GM12878 (cell line): Measurements from ENCODE around the gene TTC39A. TPM values are rescaled to one million over a fixed set of nuclear protein-coding genes. Genes with fewer than 3 reads are reported as not detected.

ENCODE experiments used
- ATAC-seq: fragments of 200-7000 bp; cut with Tn5 transposase; 3 replicates; pipeline ENCODE4 v1.9.1; 2020; ENCODE audit warnings: mild to moderate bottlenecking, moderate library complexity
- BruUV-seq: library from RNA; stranded (reverse); fragments of 400-500 nt; replicated peaks from 2 replicates; lab custom pipeline; 2021; lab: Mats Ljungman, UMichigan
- CTCF ChIA-PET: fragments of 300-600 bp; sonication (Branson Sonifier 250); formaldehyde crosslinking; extraction: SDS; loops from one replicate; lab custom pipeline; 2021; ENCODE audit warnings: inconsistent platforms; lab: Yijun Ruan, JAX
- POLR2A ChIA-PET: fragments of 350-600 bp; formaldehyde crosslinking; extraction: SDS; loops from one replicate; lab custom pipeline; 2021; ENCODE audit warnings: inconsistent platforms; lab: Charles Lee
- RAD21 ChIA-PET: fragments of 300-600 bp; sonication (Branson Sonifier 250); formaldehyde crosslinking; loops from one replicate; lab custom pipeline; 2023; ENCODE audit warnings: antibody characterized with exemption; ENCODE audit not compliant: unreplicated experiment; lab: Charles Lee
- SMC1A ChIA-PET: fragments of 300-600 bp; sonication (Branson Sonifier 250); formaldehyde crosslinking; loops from one replicate; lab custom pipeline; 2023; ENCODE audit not compliant: unreplicated experiment, uncharacterized antibody; lab: Charles Lee
- DNase-seq: peaks from one replicate; pipeline ENCODE4 v3.0.0-alpha.2; 2011; ENCODE audit warnings: low read depth, low spot score
- FAIRE-seq: peaks from 3 replicates; lab custom pipeline; 2011; peaks lifted over from hg19 to GRCh38; lab: Jason Lieb, UNC
- H2AFZ ChIP-seq: 2 replicates; pipeline ENCODE4 v1.6.0; 2011; ENCODE audit warnings: low read depth, low read length, control low read depth; ENCODE audit not compliant: control insufficient read depth
- H3K27ac ChIP-seq: 2 replicates; pipeline ENCODE4 v1.5.1; 2011; ENCODE audit warnings: control low read depth; ENCODE audit not compliant: control insufficient read depth, insufficient read depth
- H3K27me3 ChIP-seq, 2 experiments: replicated peaks in 1 of 2; 2 replicates each; pipeline versions ENCODE4 v1.6.0 to v1.6.1; 2011; ENCODE audit warnings: low read length in 1 of 2; ENCODE audit not compliant: control insufficient read depth in 2 of 2, insufficient read depth in 2 of 2
- H3K36me3 ChIP-seq, 2 experiments: 2 replicates each; pipeline ENCODE4 v1.5.1; 2011; ENCODE audit warnings: low read length in 1 of 2; ENCODE audit not compliant: control insufficient read depth in 2 of 2, insufficient read depth in 2 of 2
- H3K4me1 ChIP-seq: 2 replicates; pipeline ENCODE4 v1.6.1; 2011; ENCODE audit warnings: mild to moderate bottlenecking, low read length, moderate library complexity, mixed read lengths; ENCODE audit not compliant: control insufficient read depth, insufficient read depth
- H3K4me2 ChIP-seq: 2 replicates; pipeline ENCODE4 v1.6.0; 2011; ENCODE audit warnings: control low read depth; ENCODE audit not compliant: control insufficient read depth, insufficient read depth
- H3K4me3 ChIP-seq: fragments of 200-600 bp; sonication (generic); 2 replicates; pipeline ENCODE4 v1.5.1; 2016
- H3K79me2 ChIP-seq: 2 replicates; pipeline ENCODE4 v1.6.0; 2011; ENCODE audit warnings: low read length; ENCODE audit not compliant: control insufficient read depth, insufficient read depth
- H3K9ac ChIP-seq: 2 replicates; pipeline ENCODE4 v1.8.0; 2011; ENCODE audit warnings: low read length, control low read depth, mixed read lengths; ENCODE audit not compliant: control insufficient read depth, insufficient read depth
- H3K9me3 ChIP-seq: replicated peaks from 3 replicates; pipeline ENCODE4 v1.5.1; 2011; ENCODE audit warnings: mild to moderate bottlenecking, low read length; ENCODE audit not compliant: control insufficient read depth, insufficient read depth
- H4K20me1 ChIP-seq: 2 replicates; pipeline ENCODE4 v1.6.0; 2011; ENCODE audit not compliant: control insufficient read depth, insufficient read depth
- CBX5 ChIP-seq: sonication (generic); IDR thresholded peaks from 2 replicates; pipeline ENCODE4 v1.6.1; 2016; ENCODE audit warnings: low read depth, moderate library complexity, mild to moderate bottlenecking, inconsistent platforms
- EGR1 ChIP-seq, 2 experiments: IDR thresholded peaks; 1 replicate in 1 of 2; 2 replicates in 1 of 2; pipeline ENCODE4 v1.6.1; 2011 to 2012; ENCODE audit warnings: low read depth in 2 of 2, low read length in 2 of 2, borderline replicate concordance in 1 of 2, mild to moderate bottlenecking in 1 of 2, moderate library complexity in 1 of 2
- HSF1 ChIP-seq: fragments of 150-350 bp; IDR thresholded peaks from 2 replicates; pipeline ENCODE4 v1.6.1; 2014; ENCODE audit warnings: mild to moderate bottlenecking, low read depth, low read length
- NFXL1 ChIP-seq: fragments of 450-650 bp; IDR thresholded peaks from 2 replicates; pipeline ENCODE4 v1.6.1; 2017; ENCODE audit warnings: antibody characterized with exemption, mild to moderate bottlenecking, borderline replicate concordance
- RCOR1 ChIP-seq: conservative IDR thresholded peaks from 2 replicates; pipeline ENCODE4 v1.6.1; 2012; ENCODE audit warnings: low read depth, low read length, improper control_type of control experiment
- SREBF1 ChIP-seq: IDR thresholded peaks from 2 replicates; pipeline ENCODE4 v1.6.1; 2012; ENCODE audit warnings: mild to moderate bottlenecking, low read length
- ZBED1 ChIP-seq: IDR thresholded peaks from 2 replicates; pipeline ENCODE4 v1.6.1; 2016; ENCODE audit warnings: borderline replicate concordance
- WGBS: methylation state at CpG from one replicate; pipeline ENCODE4 v1.1.6; 2016; ENCODE audit warnings: low lambda C conversion rate; ENCODE audit not compliant: insufficient replicate concordance, insufficient coverage; ENCODE audit errors: missing lambda C conversion rate; 5-methylcytosine and 5-hydroxymethylcytosine counted together
- in situ Hi-C: fragments of 300-500 bp; cut with MboI; formaldehyde crosslinking; loops from 9 replicates; pipeline ENCODE4 v1.14.3; 2018; ENCODE audit warnings: mixed read lengths
- intact Hi-C: fragments of 100-400 bp; cut with micrococcal nuclease; formaldehyde crosslinking; loops from one replicate; pipeline ENCODE4 v1.14.2; 2022; ENCODE audit not compliant: unreplicated experiment
- polyA plus RNA-seq, 11 experiments: library from polyadenylated mRNA; depleted of rRNA in 4 of 11; unstranded in 6 of 11; stranded (reverse) in 5 of 11; fragments of >200 nt; fragmentation: Nextera tagmentation in 4 of 11; fragmentation: Illumina TruSeq in 1 of 11; extraction: Ambion mirVana in 4 of 11; extraction: Trizol in 1 of 11; gene quantifications; 1 replicate in 1 of 11; 2 replicates in 10 of 11; pipeline versions ENCODE4 v1.2.1 to v1.2.3, GENCODE V29; 2011 to 2016; ENCODE audit warnings: inconsistent platforms in 2 of 11, missing spikeins in 2 of 11, low read depth in 1 of 11
- total RNA-seq, 4 experiments: library from RNA; depleted of rRNA in 3 of 4; stranded (reverse); fragments of >200 nt in 3 of 4; fragmentation: Illumina TruSeq in 1 of 4; extraction: Trizol in 1 of 4; gene quantifications; 2 replicates each; pipeline versions ENCODE4 v1.2.1 to v1.2.3, GENCODE V29; 2013 to 2021
- TF ChIP-seq, protein P1 (sequence below): fragments of 450-650 bp; IDR thresholded peaks from 2 replicates; pipeline ENCODE4 v1.6.1; 2016; ENCODE audit warnings: mild to moderate bottlenecking

TTC39A gene
- total and polyA plus RNA-seq, 10 of the 15 experiments (the other 5 are each of a cell fraction or from before 2014, with no cell fraction given): 0.18 to 3.0 (median 1.2) TPM

GRCh38 chr1:51344276-51344601, 13.9 kb upstream of the TTC39A start:
- no peak overlapping the region for H2AFZ ChIP-seq
- POLR2A ChIA-PET: no interaction called here
- H3K9me3 ChIP-seq: no peaks in the 10 kb centered on the region
- peaks cover 18% of the 10 kb centered on the region for H3K4me1 ChIP-seq
- FAIRE-seq (no peak), DNase-seq (no peak), ATAC-seq (no peak; the same call in 2 of the 3 replicates)
- WGBS: 68% methylated on average over 7 of the region's 7 CpGs
- in situ Hi-C loops (no loop called here), intact Hi-C loops (loop anchor here (10.0 kb wide), 1 partner anchor 431 kb away; no protein-coding TSS in a partner anchor)
- BruUV-seq: no TSS peak
- RAD21 ChIA-PET: interaction anchor here (1.4 kb wide), 1 partner anchor 191 kb away, joined by 4 read pairs; no protein-coding TSS in a partner anchor
- H3K79me2 ChIP-seq: no peaks in the 10 kb centered on the region
- no peak overlapping the region for H3K9ac ChIP-seq
- H3K27ac ChIP-seq: no peak overlapping the region
- H3K27me3 ChIP-seq: peaks cover 0 to 5% of the 10 kb centered on the region in 2 experiments; a peak in 3 of 4 replicates
- H4K20me1 ChIP-seq: no peaks in the 10 kb centered on the region
- SMC1A ChIA-PET: no interaction called here
- no peaks in the 10 kb centered on the region for H3K36me3 ChIP-seq
- CTCF ChIA-PET: interaction anchor here (1.9 kb wide), 1 partner anchor 191 kb away, joined by 7 read pairs; no protein-coding TSS in a partner anchor
- H3K4me2 ChIP-seq: no peak overlapping the region
- TF ChIP-seq CBX5: no peak
- TF ChIP-seq RCOR1: no peak
- no peak for TF ChIP-seq HSF1
- no peak for TF ChIP-seq NFXL1
- no peak overlapping the region for H3K4me3 ChIP-seq

GRCh38 chr1:51343624-51344023, 13.3 kb upstream of the TTC39A start:
- no peak for FAIRE-seq
- Histone ChIP-seq H2AFZ (no peak overlapping the region), H3K4me2 (no peak overlapping the region), H3K9me3 (no peaks in the 10 kb centered on the region), H3K27me3 (peaks cover 0 to 5% of the 10 kb centered on the region in 2 experiments; a peak in 3 of 4 replicates), H4K20me1 (no peaks in the 10 kb centered on the region), H3K9ac (no peak overlapping the region), H3K27ac (no peak overlapping the region), H3K4me3 (no peak overlapping the region), H3K36me3 (no peaks in the 10 kb centered on the region), H3K4me1 (peaks cover 18% of the 10 kb centered on the region), H3K79me2 (no peaks in the 10 kb centered on the region)
- TF ChIP-seq SREBF1 (no peak), EGR1 (IDR thresholded peaks at IDR 0.05; ENCODE audit: borderline replicate concordance in 1 of 2, low read depth in 2 of 2, low read length in 2 of 2) (no peak), ZBED1 (no peak)
- TF ChIP-seq, protein P1, sequence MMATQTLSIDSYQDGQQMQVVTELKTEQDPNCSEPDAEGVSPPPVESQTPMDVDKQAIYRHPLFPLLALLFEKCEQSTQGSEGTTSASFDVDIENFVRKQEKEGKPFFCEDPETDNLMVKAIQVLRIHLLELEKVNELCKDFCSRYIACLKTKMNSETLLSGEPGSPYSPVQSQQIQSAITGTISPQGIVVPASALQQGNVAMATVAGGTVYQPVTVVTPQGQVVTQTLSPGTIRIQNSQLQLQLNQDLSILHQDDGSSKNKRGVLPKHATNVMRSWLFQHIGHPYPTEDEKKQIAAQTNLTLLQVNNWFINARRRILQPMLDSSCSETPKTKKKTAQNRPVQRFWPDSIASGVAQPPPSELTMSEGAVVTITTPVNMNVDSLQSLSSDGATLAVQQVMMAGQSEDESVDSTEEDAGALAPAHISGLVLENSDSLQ: no peak
- in situ Hi-C loops: no loop called here
- DNase-seq: no peak
- intact Hi-C loops: loop anchor here (10.0 kb wide), 1 partner anchor 431 kb away; no protein-coding TSS in a partner anchor
- 98% methylated on average over 3 of the region's 3 CpGs for WGBS
- SMC1A ChIA-PET: no interaction called here
- CTCF ChIA-PET: interaction anchor here (1.9 kb wide), 1 partner anchor 191 kb away, joined by 7 read pairs; no protein-coding TSS in a partner anchor
- no peak for ATAC-seq
- RAD21 ChIA-PET: no interaction called here
- no TSS peak for BruUV-seq
- POLR2A ChIA-PET: no interaction called here
